ENCODE measurements around the gene GINM1.
A peak's percentile ranks its signal among the peaks of the same experiment; 100 is the strongest.

GINM1 gene

DNA sequence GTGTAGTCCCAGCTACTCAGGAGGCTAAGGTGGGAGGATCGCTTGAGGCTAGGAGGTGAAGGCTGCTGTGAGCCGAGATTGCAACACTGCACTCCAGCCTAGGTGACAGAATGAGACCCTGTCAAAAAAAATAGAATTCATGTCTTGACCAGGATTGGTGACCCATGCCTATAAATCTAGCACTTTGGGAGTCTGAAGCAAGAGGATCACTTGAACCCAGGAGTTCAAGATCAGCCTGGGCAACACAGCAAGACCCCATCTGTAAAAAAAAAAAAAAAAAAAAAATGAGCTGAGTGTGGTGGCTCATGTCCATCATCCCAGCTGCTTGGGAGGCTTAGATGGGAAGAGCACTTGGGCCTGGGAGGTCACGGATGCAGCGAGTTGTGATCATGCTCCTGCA is 34.3 kb downstream of the GINM1 start:
- DNase-seq: no peak

DNA sequence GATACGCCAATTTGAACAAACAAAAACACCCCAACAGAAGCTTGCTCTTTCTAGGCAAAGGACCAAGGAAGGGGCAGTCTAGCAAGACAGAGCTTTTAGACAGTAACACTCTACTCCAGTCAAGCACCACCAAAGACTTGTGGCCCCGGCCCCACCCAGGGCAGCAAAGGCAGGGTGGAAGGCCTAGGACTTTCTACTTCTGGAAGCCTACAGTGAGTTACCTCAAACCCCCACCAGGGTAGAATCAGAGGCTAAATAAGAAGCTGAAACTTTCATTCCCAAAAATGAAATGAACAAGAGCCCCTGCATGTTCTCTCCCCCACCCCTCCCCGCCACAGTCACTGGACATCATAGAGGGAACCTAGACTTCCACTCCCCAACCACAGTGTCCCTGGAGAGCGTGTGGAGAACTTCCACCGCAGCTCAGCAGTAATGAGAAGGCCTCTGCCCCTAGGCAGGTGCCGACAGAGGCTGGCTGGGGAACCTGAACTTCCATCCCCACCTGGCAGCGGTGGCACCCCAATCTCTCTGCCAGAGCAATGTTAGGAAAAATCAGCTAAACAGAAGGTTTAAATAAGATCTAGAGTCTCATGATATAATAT is 42.3 kb downstream of the GINM1 start:
- no peak for DNase-seq

- DNase-seq: no peak
Measured at GRCh38 chr6:149614337-149614736, 48.2 kb downstream of the GINM1 start.

DNA sequence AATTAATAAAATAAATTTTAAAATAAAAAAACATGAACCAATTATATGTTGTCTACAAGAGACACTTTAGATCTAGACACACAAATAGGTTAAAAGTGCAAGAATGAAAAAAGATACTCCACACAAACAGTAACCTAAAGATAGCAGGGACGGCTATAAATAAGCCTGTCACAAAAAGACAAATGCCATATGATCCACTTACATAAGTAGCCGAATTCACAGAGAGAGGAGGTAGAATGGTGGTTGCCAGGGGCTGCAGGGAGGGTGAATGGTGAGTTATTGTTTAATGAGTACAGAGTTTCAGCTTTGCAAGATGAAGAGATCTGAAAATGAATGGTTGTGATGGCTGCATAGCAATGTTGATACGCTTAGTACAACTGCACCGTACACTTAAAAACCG is 49.6 kb downstream of the GINM1 start:
- peak; percentile 8 for DNase-seq

DNA sequence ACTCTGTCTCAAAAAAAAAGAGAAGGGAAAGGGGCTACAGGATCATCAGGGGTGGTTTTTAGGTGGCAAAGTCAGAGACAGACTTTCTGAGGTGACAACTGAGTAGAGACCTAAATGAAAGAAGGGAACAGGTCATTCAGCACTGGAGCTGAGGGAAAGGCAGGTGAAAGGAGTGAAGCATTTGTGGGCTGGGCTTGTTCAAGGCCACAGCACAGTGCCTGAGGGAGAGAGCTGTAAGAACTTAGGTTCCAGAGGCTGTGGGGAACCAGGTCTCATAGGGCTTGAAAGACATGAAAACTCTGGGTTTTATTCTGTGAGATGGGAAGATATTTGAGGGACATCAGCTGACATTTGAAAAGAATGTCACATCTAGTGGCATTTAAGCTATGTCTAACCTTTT is 61.5 kb downstream of the GINM1 start:
- DNase-seq: no peak

DNA sequence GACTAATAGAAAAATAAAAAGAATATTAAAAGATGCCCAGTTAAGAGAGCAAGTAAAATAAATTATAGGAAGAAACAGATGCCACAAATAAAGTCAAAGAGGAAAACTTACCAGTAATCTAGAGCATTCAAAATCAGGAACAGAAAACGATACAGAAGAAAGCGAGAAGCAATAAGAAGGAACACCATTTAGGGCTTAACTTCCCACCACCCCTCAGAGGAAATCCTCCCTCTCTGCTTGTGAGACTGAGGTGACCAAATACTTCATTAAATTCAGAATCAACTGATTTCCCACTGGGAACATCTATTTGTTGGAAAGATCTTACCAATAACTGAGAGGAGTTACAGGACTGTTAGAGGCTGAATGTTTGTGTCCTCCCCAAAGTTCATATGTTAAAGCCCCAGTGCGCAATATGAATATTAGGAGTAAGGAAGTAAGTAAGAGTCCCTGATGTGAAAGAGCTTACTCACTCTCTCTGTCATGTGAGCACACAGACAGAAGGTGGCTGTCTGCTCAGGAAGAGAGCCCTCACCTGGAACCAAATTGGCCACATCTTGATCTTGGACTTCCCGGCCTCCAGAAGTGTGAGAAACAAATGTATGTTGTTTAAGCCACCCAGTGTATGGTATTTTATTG is 62.8 kb downstream of the GINM1 start:
- no peak for DNase-seq

DNA sequence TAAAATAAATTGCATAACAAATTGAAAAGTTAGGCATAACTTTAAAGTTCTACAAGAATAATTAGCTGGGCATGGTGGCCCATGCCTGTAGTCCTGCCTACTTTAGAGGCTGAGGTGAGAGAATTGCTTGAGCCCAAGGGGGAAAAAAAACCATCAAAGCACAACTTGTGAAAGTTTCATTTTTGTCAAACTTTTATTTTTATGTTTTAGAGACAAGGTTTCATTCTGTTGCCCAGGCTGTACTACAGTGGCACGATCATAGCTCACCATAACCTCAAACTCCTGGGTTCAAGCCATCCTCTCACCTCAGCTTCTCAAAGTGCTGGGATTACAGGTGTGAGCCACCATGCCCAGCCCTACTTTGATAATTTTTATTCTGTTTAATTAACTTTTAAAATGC is 68.1 kb downstream of the GINM1 start:
- no peak for DNase-seq

DNA sequence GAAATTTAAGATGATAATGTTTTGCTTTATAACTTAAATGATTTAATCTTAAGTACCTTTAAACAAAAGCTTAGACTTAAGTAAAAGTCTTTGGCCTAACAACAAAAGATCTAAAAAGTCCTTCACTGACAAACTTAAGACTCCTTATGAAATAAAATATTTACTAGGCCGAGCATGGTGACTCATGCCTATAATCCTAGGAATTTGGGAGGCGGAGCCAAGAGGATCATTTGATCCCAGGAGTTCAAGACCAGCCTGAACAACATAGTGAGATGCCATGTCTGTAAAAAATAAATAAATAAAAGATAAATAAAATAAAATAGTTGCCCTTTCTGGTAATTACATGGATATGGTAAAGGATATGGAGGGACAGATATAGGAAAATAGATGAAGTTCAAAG is 69.9 kb downstream of the GINM1 start:
- peak; percentile 30 for DNase-seq

Data from NCI-H82 (cell line).